Putamen (tissue), 1 donor: ENCODE data around the gene ASB7.

Experiments used
- DNase-seq: peaks from one replicate; pipeline ENCODE4 v3.0.0-alpha.2; 2016; ENCODE audit warnings: low spot score

ASB7 gene

DNA sequence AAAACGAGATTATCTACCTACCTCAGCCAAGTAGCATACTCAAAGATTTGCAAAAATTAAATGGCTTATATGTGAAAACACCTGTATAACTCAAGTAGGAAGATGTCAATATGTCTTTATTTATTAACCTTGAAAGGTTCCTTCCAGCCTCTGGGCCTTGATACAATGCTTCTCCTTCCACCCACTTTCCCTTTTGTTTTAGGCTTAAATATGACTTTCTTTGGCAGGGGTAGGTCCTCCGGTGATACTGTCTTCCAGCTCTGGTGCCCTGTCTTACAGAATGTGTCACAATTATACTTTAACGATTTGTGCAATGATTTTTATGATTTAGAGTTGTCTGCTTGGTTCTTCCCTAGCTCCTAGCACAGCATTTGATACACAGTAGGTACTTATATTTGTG, 4.5 kb upstream of the ASB7 start:
- no peak for DNase-seq

DNA sequence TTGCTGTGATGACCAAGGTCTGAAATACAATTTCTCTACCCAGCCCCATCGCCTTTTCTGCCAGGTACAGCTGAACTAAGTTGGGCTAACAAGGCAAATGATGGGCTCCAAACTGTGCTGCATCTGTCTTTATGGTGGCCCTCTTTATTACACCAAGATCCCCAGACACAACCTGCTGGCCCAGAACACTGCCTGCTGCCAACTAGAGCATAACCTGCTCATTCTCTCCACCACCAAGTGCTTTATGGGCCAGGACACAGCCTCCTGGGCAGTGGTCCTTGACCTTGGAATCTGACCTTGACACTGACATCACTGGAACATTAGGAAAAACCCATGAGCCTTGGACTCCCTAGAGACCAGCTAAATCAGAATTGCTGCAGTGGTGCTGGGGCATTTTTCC, 3.7 kb upstream of the ASB7 start:
- DNase-seq: no peak

DNA sequence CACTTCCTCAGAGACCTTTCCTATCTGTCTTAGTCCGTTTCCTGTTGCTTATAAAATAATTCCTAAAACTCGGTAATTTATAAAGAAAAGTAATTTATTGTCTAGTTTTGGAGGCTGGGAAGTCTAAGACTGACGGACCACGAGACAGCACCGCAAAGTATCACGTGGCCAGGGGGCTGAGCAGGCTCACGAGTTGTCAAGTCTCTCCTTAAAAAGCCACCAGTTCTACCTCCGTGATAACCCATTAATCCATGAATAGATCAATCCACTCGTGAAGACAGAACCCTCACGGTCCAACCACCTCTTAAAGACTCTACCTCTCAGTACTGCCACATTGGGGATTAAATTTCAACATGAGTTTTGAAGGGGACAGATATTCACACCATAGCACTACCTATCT, 1.2 kb upstream of the ASB7 start:
- no peak for DNase-seq

DNA sequence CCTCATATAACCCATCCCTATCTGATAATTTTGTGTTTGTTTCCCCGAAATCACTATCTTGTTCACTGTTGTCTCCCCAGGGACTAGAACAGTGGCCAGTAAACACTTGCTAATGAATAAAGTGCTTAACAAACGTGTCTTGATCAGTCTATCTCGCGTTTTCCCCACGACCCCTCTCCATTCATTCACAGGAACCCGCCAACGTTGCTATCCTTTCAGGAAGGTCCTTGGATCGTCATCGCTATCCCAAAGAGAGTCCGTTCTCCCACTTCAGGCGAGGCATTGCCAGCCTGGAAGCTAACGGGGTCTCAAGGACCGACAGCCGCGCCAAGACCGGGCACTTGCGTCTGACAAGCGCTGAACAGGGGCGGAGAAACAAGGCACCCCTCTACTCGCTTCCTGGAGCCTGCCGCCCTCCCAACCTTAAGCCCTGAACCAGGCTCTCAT, 749 bp upstream of the ASB7 start:
- DNase-seq: no peak

DNA sequence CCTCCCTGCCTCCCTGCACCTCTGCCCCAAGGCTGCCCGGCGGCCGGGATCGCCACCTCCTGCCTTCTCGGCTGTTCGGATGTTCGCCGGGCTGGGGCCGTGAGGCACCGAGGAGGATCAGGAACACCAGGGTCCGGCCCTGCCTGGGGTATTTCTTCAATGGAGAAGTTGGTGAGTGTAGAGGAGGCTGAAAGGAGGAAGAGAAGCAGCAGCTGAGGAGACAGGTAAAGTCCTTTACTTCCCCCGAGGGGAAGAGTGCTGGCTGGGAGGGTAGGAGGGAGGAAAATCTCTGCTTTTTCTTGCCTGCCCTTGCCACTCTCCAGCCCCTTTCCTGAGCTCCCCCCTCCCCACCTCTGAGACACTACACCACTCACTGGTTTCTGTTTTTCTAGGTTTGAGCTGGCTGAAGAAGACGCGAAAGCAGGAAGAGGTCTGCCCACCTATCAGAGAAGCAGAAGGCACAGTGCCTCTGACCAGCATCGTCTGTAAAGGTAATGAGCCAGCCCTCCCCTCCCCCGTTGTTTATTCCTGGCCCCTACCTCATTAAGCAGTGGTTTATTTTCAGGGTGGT, 519 bp downstream of the ASB7 start:
- DNase-seq: no peak

DNA sequence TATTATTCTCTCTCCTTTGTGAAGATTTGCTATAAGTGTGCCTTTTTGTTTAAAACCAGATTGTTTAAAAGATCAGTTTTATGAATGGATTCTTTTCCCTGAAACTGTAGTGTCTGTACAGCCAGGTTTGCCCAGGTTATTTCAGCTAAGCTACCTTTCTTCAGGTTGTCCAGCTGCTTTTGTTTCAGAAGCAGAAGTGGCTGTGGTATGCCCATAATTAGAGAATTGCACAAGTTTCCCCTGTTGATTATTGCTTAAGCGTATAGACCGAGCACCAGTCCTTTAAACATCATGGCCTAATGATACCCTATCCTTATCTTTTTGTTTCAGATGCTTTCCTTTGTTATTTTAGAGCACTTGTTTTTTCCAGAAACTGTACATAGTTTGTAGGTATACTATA, 10.2 kb downstream of the ASB7 start:
- no peak for DNase-seq

DNA sequence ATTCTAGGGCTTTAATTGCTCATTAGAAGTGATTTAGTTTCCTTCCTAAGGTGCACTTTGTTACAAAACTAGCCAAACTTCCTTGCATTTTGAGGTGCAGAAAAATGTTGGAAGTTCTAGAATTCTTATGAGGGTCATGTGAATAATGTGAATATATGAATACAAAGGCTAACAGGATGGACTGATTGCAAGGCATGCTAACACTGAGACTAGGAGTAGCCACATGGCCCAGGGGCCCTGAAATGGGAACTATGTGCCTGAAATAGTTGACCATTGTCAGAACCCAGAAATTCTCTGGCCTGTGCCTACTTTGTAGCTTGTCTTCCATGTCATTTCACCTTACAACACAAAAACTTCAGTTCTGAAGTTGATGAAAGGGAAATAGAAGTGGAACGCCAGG, 10.8 kb downstream of the ASB7 start:
- no peak for DNase-seq

DNA sequence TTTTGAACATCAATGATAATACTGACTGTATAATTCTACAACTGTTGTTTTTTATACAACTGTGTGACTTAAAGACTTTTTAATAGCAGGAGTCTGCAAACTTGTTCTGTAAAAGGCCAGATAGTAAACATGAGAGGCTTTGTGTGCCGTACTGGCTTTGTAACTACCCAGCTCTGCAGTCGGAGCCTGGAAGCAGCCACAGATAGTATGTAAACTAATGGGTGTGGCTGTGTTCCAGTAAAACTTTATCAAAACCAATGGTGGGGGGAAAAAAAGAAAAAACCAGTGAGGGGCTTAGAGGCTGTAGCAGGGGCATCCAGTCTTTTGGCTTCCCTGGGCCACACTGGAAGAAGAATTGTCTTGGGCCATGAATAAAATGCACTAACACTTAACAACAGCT, 11.9 kb downstream of the ASB7 start:
- no peak for DNase-seq

DNA sequence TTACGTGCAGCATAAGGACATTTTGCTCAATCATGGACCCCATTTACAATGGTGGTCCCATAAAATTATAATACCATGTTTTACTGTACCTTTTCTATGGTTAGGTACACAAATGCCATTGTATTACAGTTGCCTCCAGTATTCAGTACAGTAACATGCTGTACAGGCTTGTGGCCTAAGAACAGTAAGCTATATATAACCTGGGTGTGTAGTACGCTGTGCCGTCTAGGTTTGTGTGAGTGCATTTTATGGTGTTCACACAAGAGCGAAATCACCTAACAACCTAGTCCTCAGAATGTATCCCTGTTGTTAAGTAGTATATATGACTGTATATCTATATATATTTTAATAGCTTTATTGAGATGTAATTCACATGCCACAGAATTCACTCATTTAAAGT, 12.5 kb downstream of the ASB7 start:
- no peak for DNase-seq

DNA sequence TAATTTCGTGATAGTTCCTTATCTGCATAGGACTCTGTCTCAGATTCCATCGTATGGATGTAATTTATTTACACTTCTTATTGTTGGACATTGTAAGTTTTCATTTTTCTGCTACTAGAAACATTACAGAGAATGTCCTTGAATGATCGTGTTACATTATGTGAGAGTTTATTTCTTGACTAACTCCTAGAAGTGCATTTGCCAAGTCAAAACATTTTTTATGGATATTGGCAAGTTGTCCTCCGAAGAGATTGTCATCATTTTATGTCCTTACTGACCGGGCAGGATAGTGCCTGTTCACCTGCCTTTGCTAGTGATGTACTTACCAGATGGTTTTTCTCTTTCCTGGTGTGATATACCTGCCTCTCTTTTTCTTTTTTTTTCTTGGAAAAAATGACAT, 13.4 kb downstream of the ASB7 start:
- DNase-seq: no peak

DNA sequence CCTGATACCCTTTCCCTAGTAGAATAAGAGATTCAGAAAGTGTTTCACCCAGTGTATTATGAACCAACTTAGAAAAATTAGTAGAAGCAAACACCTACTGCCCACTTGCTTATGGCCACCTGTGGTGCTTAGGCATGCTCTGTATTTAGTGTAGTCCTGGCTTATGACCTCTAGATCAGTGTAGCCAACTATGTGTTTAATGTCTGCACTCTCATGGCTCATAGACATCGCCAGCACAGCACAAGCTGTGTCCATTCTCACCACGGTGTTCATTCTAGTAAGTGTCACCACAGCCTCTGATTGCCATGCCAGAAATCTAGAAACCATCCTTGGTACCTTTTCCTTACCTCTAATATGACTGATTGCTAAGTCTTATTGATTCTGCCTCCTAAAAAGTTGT, 14.3 kb downstream of the ASB7 start:
- no peak for DNase-seq

DNA sequence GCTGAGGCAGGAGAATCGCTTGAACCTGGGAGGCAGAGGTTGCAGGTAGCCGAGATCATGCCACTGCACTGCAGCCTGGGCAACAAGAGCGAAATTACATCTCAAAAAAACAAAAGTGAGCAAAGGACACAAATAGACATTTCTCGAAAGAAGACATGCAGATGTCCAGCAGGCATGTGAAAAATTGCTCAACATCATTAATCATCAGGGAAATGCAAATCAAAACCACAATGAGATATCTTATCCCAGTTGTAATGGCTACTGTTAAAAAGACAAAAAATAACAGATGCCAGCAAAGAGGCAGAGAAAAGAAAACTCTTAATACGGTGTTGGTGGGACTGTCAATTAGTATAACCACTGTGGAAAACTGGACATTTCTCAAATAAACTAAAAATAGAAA, 20.9 kb downstream of the ASB7 start:
- no peak for DNase-seq

DNA sequence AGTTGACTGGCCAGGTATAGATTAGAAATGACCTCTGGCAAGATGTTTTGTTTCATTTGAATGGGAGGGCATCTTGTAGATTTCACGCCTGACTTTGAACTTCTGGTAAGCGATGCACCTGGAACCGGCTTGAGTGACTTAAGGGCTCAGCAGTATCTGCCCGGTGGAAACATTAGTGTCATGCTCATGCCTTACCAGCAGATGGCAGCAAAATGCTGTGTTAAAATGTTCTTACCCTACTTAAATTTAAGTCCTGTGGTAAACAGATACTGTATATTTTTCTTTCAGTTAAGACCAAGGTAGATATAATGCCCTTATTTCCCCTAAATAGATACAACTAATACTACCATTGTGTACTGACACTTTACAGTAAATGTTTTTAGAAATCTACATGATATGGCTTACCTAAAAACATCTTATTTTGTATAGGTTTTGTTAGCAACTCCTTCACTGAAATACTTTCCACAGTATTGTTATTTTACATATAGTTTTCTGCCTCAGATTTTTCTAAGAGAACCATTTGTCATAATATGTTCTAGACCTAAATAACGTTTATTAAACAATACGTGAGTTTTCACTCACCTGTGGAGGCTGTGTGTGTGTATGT, 25.5 kb downstream of the ASB7 start:
- peak; percentile 72 for DNase-seq

DNA sequence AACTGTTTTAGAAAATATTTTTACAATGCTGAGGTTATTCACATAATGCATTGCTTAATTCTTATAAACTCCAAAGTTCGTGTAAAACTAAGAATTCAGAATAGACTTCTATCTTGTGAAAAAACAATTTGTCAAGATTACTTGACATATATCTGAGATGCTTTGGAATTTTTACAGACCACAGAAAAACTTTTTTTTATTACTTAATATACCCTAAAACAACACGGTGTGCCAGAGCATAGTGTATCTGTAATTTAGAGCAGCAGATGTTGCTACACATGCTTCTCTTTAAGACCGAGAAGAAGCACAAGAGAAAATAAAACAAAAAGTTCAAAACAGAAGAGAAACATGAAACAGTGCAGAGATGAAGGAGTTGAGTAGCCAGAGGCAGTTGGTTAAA, 26.4 kb downstream of the ASB7 start:
- DNase-seq: no peak

DNA sequence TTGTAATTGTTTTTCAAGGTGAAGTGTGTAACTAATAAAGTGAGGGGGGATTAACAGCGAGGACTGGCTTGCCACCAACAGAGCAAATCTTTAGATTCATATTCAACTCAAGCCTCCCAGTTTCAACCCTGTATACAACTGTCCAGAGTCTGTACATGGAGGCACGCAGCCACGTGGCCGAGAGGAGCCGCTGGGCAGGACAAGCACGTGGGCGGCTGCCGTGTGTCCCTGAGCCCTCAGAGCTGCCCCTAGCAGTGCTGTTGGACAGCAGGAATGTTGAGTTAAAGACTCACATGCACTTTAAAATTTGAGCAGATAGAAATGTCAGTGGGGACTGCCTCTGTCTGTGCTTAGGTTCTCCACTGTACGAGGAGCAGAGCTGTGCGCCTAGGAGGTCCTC, 29.4 kb downstream of the ASB7 start:
- DNase-seq: no peak

DNA sequence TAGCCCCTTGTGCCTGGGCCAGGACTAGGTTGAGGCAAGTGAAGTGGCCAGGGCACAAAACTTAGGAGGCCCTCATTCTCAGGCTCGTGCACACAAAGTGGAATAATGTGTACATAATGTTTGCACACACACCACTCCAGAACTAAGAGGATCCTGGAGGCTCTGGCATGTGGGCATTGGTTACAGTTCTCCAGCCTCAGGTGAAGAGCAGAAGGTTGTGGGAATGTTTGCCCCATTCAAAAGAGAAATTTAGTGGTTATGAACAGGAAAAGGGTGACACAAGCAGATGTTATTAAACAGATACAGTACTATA, 31.3 kb downstream of the ASB7 start:
- no peak for DNase-seq

DNA sequence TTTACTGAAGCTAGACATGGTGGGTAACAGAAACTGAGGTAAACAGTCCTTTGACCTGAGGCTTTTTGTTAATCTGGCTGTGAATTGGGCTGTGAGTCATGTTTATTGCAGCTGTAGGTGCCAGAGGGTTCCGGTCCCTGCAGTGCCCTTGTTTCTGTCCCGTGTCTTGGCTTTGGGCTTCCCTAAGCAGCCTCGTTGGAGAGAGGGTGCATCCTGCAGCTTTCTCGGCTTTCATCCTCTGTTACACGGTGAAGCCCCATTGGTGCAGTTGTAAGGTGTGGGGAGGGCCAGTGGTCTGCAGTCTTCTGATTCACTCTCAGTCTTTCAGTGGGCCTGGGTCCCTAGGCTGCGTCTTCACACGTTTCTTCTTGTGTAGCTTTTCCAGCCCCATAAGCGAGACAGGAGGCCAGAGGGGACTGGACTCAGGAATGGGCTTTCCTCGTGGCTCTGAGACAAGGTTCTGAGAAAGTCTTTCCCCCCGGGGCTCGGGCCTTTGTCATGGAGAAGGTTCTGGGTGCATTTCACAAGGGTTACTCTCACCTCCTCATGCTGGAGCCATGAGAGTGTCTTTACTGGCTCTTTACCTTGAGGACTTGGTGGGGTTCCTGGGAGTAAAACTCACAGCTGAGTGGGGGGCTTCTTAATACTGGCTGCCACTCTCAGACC, 33.1 kb downstream of the ASB7 start:
- DNase-seq: no peak

DNA sequence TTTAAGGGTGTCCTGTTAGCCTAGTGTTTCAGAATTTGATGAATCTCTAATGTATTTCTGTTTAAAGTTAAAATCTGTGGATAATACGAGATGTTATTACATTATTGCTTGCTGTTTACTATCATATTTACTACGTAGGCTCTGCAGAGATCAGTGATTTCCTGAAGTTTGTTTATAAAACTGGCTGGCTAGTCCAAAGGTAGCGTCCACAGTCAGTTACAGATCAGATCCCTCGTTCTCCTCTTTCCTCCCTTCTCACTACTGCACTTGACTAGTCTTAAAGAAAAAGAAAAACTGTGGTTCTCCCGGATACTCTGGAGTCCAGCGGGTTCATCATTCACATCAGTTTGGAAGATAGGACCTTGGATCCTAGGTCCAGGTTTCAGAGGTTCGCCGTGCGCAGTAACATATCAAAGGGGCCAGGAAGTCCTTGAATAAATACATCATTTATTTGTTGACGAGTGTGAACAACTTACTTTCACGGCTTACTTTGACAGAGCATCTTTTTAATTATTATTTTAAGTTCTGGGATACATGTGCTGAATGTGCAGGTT, 35.9 kb downstream of the ASB7 start:
- no peak for DNase-seq

DNA sequence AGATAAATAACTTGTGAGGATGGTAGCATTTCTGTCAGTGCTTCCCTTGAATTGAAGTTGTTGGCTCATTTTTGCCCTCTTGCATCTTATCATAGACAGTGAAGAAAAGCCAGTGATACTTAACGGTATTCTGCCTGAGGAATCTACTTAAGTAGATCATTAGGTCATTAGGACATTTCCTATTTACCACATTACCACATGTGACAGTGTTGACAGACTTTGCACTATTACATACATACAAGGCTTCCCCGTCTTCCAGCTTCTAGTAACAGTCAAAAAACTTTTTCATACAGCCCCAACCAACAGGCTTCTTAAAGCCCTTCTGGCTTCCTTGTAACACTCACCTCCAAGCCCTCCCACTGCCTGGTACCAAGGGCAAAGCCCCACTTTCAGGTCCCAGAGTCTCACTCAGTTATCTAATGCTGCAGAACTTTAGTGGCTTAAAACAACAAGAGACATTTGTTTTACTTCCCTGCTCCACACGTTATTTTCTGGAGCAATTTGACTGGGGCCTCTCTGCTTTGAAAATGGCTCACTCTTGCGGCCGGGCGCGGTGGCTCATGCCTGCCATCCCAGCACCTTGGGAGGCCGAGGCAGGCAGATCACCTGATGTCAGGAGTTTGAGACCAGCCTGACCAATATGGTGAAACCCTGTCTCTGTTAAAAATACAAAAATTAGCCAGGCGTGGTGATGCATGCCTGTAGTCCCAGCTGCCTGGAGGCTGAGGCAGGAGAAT, 40.0 kb downstream of the ASB7 start:
- no peak for DNase-seq

DNA sequence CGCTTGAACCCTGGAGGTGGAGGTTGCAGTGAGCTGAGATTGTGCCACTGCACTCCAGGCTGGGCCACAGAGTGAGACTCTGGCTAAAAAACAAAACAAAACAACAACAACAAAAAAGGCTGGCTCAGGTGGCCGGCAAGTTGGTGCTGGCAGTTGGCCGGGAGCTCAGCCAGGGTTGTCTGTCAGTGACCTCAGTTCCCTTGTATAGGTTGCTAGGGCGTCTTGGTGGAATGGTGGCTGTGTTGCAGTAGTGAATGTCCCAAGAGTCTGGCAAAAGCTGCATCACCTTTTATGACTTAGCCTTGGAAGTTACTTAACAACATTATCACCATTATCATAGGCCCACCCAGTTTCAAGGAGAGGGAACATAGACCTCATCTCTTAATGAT, 40.6 kb downstream of the ASB7 start:
- no peak for DNase-seq

DNA sequence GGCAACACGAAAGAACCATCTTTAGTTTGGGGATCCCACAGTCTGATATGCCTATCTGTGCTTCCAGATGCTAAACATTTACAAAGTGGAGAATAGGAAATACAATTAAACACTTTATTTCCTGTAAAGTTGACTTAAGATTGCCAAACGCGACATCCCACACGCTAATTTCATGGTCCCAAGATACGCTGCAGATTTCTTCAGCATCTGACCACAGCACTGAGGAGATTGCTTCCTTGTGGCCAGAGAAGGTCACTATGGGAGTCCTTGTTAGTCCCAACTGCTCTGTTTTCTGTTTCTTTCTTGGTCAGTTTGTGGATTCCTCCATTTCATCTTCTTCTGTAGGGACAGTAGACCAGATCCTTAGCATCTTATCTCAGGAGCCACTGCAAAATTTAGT, 43.3 kb downstream of the ASB7 start:
- DNase-seq: no peak

DNA sequence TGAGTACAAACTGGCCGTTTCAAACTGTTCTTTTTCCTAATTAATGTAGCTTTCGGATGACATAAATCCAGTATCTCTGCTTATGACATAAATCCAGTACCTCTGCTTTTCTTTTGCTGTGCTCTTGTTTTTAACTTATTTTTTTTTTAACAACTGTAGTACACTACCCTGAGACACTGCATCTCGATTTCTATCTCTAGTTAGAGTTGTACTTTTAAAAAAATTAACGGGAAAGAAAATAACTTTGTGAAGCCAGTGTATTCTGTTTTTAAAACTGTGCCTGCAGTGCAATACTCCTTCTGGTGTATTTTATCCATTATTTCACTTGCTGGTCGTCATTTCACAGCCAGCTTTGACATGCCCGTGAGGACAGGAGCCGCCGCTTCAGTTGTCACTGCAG, 46.6 kb downstream of the ASB7 start:
- no peak for DNase-seq

DNA sequence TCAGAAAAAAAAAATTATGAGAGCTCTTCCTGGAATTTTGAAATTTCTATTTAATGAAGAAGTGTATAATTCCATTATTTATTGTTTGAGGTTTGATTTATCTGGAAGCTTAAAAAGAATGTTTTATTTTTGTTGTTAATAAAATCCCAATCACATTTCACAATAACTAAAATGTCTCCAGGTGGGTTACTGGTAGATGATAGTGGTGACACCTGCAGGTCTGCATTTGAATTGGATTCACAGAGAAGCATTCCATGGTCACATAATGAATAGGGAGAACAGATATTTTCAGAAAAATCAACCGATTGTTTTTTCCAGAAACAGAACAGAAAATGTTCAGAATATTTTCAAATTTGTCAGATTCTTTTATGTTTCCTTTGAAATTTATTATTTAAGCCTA, 48.3 kb downstream of the ASB7 start:
- DNase-seq: no peak
